GM21381 (cell line): ENCODE results near the gene PVALB.

Experiments used
- ATAC-seq: cut with Tn5 transposase; IDR thresholded peaks from one replicate; pipeline ENCODE4 v1.9.1; 2021; ENCODE audit warnings: mild to moderate bottlenecking, moderate library complexity; ENCODE audit not compliant: unreplicated experiment

The PVALB gene

GRCh38 chr22:36846949-36847348 lies 30.1 kb upstream of the PVALB start:
- no peak for ATAC-seq

- ATAC-seq = no peak
Measured at GRCh38 chr22:36846271-36846670, 29.4 kb upstream of the PVALB start.

- no peak for ATAC-seq
Measured at GRCh38 chr22:36840106-36840505, 23.3 kb upstream of the PVALB start.

- ATAC-seq = no peak
Measured at GRCh38 chr22:36839356-36840073, 22.7 kb upstream of the PVALB start.

GRCh38 chr22:36838119-36839030 lies 21.5 kb upstream of the PVALB start:
- ATAC-seq = no peak

- ATAC-seq = no peak
Measured at GRCh38 chr22:36835903-36836302, 19.1 kb upstream of the PVALB start.

GRCh38 chr22:36833073-36833472 lies 16.2 kb upstream of the PVALB start:
- ATAC-seq = no peak

GRCh38 chr22:36831717-36832116 lies 14.9 kb upstream of the PVALB start:
- ATAC-seq = no peak

- no peak for ATAC-seq
Measured at GRCh38 chr22:36831206-36831605, 14.4 kb upstream of the PVALB start.

GRCh38 chr22:36830601-36831000 lies 13.8 kb upstream of the PVALB start:
- no peak for ATAC-seq

- ATAC-seq = no peak
Measured at GRCh38 chr22:36829370-36830002, 12.7 kb upstream of the PVALB start.

- no peak for ATAC-seq
Measured at GRCh38 chr22:36828815-36829214, 12.0 kb upstream of the PVALB start.

GRCh38 chr22:36826262-36826661 lies 9.4 kb upstream of the PVALB start:
- ATAC-seq = no peak

- ATAC-seq = no peak
Measured at GRCh38 chr22:36824655-36825054, 7.8 kb upstream of the PVALB start.

- no peak for ATAC-seq
Measured at GRCh38 chr22:36823186-36823839, 6.5 kb upstream of the PVALB start.

GRCh38 chr22:36822581-36822980 lies 5.7 kb upstream of the PVALB start:
- ATAC-seq = no peak

GRCh38 chr22:36819112-36819511 lies 2.3 kb upstream of the PVALB start:
- no peak for ATAC-seq

- ATAC-seq = no peak
Measured at GRCh38 chr22:36818010-36818642, 1.3 kb upstream of the PVALB start.

GRCh38 chr22:36817525-36817848 lies 652 bp upstream of the PVALB start:
- no peak for ATAC-seq

GRCh38 chr22:36816339-36816635 lies 548 bp downstream of the PVALB start:
- no peak for ATAC-seq
